Smooth muscle cell of the umbilical artery (primary cell): ENCODE measurements around the gene COL5A2. TPM values are rescaled to one million over a fixed set of nuclear protein-coding genes. Genes with fewer than 3 reads are reported as not detected.

Experiments
- total RNA-seq: library from RNA; depleted of rRNA; stranded (reverse); fragments of >200 nt; gene quantifications from 2 replicates; pipeline ENCODE4 v1.2.3, GENCODE V29; 2014

Gene COL5A2
- 624 and 1,671 TPM in 2 replicates for total RNA-seq

GRCh38 chr2:189179570-189179950, at the start of gene COL5A2:
Gene COL5A2 (minus strand): TSS chr2:189179761. CDS start chr2:189179604, 157 bp downstream.

Other genes with a start within 250 kb of the COL5A2 start
- 4,191 and 14,422 TPM in 2 replicates for gene COL3A1, start 205.4 kb downstream of the COL5A2 start, total RNA-seq